GM23338 (cell line): ENCODE results near the gene RPL28.

Experiments used
- CREB1 ChIP-seq: fragments of 250-450 bp; sonication (Bioruptor Pico); IDR thresholded peaks from 2 replicates; pipeline ENCODE4 v1.5.0; 2020; ENCODE audit warnings: low read depth, mild to moderate bottlenecking, moderate library complexity
- CTCF ChIP-seq, 2 experiments: fragments of 200-600 bp in 1 of 2; sonication (generic) in 1 of 2; conservative IDR thresholded peaks; 2 replicates each; pipeline versions ENCODE4 v1.5.1 to v1.6.1; 2016 to 2017; ENCODE audit warnings: antibody characterized with exemption in 2 of 2, low read depth in 2 of 2, mild to moderate bottlenecking in 2 of 2, moderate library complexity in 1 of 2
- EZH2 ChIP-seq: fragments of 200-600 bp; sonication (generic); IDR thresholded peaks from one replicate; pipeline ENCODE4 v1.8.0; 2017; ENCODE audit warnings: antibody characterized with exemption, mild to moderate bottlenecking, low read depth; ENCODE audit not compliant: unreplicated experiment
- EZH2phosphoT487 ChIP-seq: fragments of 200-600 bp; sonication (generic); IDR thresholded peaks from one replicate; pipeline ENCODE4 v1.8.1; 2018; ENCODE audit warnings: antibody characterized with exemption; ENCODE audit not compliant: unreplicated experiment
- JUNB ChIP-seq: IDR thresholded peaks from one replicate; pipeline ENCODE4 v1.6.1; 2016; ENCODE audit warnings: antibody characterized with exemption; ENCODE audit not compliant: unreplicated experiment
- NANOG ChIP-seq: IDR thresholded peaks from 2 replicates; pipeline ENCODE4 v1.6.1; 2016; ENCODE audit warnings: antibody characterized with exemption, borderline replicate concordance
- POLR2AphosphoS5 ChIP-seq: IDR thresholded peaks from 2 replicates; pipeline ENCODE4 v1.6.1; 2016; ENCODE audit warnings: antibody characterized with exemption, low read depth
- REST ChIP-seq: IDR thresholded peaks from one replicate; pipeline ENCODE4 v1.6.1; 2018; ENCODE audit warnings: antibody characterized with exemption; ENCODE audit not compliant: unreplicated experiment
- ZNF114 ChIP-seq: fragments of 250-450 bp; sonication (Bioruptor Pico); IDR thresholded peaks from 2 replicates; pipeline ENCODE4 v1.5.0; 2020; ENCODE audit warnings: mild to moderate bottlenecking, moderate library complexity
- ZNF462 ChIP-seq: fragments of 250-450 bp; sonication (Bioruptor Pico); IDR thresholded peaks from 2 replicates; pipeline ENCODE4 v1.5.0; 2020; ENCODE audit warnings: mild to moderate bottlenecking, moderate library complexity
- TF ChIP-seq, protein P1 (sequence below): IDR thresholded peaks from 2 replicates; pipeline ENCODE4 v1.6.1; 2016; ENCODE audit warnings: antibody characterized with exemption

GRCh38 chr19:55440411-55441105 is 54.8 kb downstream of the RPL28 start:
- no peak for TF ChIP-seq CREB1 (CRISPR knock-in tag)
- TF ChIP-seq POLR2AphosphoS5, result peak; percentile 38
- no peak for TF ChIP-seq EZH2
- TF ChIP-seq JUNB, result no peak
- TF ChIP-seq CTCF (conservative IDR thresholded peaks at IDR 0.05; ENCODE audit: low read depth in 2 of 2), result no peak
- no peak for TF ChIP-seq ZNF114 (CRISPR knock-in tag)
- TF ChIP-seq REST, result no peak
- TF ChIP-seq EZH2phosphoT487, result no peak
- TF ChIP-seq NANOG, result no peak
- TF ChIP-seq, protein P1, sequence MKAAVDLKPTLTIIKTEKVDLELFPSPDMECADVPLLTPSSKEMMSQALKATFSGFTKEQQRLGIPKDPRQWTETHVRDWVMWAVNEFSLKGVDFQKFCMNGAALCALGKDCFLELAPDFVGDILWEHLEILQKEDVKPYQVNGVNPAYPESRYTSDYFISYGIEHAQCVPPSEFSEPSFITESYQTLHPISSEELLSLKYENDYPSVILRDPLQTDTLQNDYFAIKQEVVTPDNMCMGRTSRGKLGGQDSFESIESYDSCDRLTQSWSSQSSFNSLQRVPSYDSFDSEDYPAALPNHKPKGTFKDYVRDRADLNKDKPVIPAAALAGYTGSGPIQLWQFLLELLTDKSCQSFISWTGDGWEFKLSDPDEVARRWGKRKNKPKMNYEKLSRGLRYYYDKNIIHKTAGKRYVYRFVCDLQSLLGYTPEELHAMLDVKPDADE, result no peak
- TF ChIP-seq ZNF462, result no peak
